Measurements from ENCODE around the gene STXBP6. TPM values are rescaled to one million over a fixed set of nuclear protein-coding genes. Genes with fewer than 3 reads are reported as not detected.

Gene STXBP6
- total and polyA plus RNA-seq, 2 of the 13 experiments (the other 11 are each of a cell fraction or from before 2014, with no cell fraction given), result 35.3 to 42.8 TPM

DNA sequence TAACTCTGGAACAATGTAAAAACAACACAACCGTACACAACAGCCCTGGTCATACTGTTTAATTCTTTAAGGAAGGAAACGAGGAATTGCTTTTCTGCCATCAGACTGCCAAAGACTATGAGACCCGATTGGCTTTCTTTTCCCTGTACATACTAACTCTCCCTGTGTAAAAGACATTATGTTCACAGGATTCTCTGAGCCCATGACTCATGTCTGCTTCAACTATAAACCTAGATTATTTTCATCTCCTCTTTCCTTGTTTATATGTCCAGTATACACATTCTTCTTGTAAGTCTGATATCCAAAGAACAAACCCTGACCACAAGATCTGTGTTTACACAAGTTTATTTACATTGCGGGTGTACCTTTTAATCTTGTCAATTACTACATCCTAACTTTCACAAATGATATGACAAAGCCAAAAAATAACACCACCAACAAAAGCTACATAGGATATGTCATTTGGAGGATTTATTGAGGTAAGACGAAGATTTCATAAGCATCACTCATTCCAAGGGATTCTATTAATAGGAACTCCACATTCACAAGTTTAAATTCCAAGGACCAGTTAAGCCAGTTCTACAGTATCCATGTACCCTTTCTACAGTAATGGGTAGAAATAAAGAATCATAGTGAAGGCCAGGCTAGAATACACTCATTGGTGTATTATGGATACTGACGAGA lies 67.3 kb downstream of the STXBP6 start (continued):
- TF ChIP-seq, protein P1, sequence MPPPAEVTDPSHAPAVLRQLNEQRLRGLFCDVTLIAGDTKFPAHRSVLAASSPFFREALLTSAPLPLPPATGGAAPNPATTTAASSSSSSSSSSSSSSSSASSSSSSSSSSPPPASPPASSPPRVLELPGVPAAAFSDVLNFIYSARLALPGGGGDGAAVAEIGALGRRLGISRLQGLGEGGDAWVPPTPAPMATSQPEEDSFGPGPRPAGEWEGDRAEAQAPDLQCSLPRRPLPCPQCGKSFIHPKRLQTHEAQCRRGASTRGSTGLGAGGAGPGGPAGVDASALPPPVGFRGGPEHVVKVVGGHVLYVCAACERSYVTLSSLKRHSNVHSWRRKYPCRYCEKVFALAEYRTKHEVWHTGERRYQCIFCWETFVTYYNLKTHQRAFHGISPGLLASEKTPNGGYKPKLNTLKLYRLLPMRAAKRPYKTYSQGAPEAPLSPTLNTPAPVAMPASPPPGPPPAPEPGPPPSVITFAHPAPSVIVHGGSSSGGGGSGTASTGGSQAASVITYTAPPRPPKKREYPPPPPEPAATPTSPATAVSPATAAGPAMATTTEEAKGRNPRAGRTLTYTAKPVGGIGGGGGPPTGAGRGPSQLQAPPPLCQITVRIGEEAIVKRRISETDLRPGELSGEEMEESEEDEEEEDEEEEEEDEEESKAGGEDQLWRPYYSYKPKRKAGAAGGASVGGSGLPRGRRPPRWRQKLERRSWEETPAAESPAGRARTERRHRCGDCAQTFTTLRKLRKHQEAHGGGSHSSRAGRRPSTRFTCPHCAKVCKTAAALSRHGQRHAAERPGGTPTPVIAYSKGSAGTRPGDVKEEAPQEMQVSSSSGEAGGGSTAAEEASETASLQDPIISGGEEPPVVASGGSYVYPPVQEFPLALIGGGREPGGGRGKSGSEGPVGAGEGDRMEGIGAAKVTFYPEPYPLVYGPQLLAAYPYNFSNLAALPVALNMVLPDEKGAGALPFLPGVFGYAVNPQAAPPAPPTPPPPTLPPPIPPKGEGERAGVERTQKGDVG (CRISPR knock-in tag; IDR thresholded peaks at IDR 0.05; ENCODE audit: borderline replicate concordance), result no peak
- TF ChIP-seq MBNL3 (CRISPR knock-in tag; conservative IDR thresholded peaks at IDR 0.05) (no peak), NKX3-1 (CRISPR knock-in tag; IDR thresholded peaks at IDR 0.05) (no peak), DMAP1 (CRISPR knock-in tag; IDR thresholded peaks at IDR 0.05) (0 out of 2 replicates have a peak, but pooled peaks have one; percentile 44), TRIM24 (CRISPR knock-in tag; IDR thresholded peaks at IDR 0.05) (no peak), ATF7-NPFF (CRISPR knock-in tag; IDR thresholded peaks at IDR 0.05; ENCODE audit: low read depth) (no peak), ZNF354B (CRISPR knock-in tag; IDR thresholded peaks at IDR 0.05) (no peak), ZNF570 (CRISPR knock-in tag; IDR thresholded peaks at IDR 0.05; ENCODE audit: borderline replicate concordance) (no peak), KLF12 (CRISPR knock-in tag; IDR thresholded peaks at IDR 0.05; ENCODE audit: borderline replicate concordance) (no peak), KLF11 (CRISPR knock-in tag; IDR thresholded peaks at IDR 0.05) (no peak), NFE2 (CRISPR knock-in tag; IDR thresholded peaks at IDR 0.05) (no peak), ZNF841 (CRISPR knock-in tag; IDR thresholded peaks at IDR 0.05; ENCODE audit: borderline replicate concordance) (no peak), PPARG (CRISPR knock-in tag; conservative IDR thresholded peaks at IDR 0.05) (0 out of 2 replicates have a peak, but pooled peaks have one; percentile 42), ZNF530 (CRISPR knock-in tag; IDR thresholded peaks at IDR 0.05; ENCODE audit: low read depth) (no peak), SIX4 (CRISPR knock-in tag; IDR thresholded peaks at IDR 0.05) (peak; percentile 59), ZNF260 (CRISPR knock-in tag; IDR thresholded peaks at IDR 0.05; ENCODE audit: borderline replicate concordance, low read depth) (no peak), ATRX (CRISPR knock-in tag; IDR thresholded peaks at IDR 0.05; ENCODE audit: borderline replicate concordance) (no peak)
- TF ChIP-seq, protein P2, sequence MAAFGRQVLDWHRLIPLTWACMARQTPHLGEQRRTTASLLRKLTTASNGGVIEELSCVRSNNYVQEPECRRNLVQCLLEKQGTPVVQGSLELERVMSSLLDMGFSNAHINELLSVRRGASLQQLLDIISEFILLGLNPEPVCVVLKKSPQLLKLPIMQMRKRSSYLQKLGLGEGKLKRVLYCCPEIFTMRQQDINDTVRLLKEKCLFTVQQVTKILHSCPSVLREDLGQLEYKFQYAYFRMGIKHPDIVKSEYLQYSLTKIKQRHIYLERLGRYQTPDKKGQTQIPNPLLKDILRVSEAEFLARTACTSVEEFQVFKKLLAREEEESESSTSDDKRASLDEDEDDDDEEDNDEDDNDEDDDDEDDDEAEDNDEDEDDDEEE (CRISPR knock-in tag; IDR thresholded peaks at IDR 0.05), result no peak
- TF ChIP-seq, protein P3, sequence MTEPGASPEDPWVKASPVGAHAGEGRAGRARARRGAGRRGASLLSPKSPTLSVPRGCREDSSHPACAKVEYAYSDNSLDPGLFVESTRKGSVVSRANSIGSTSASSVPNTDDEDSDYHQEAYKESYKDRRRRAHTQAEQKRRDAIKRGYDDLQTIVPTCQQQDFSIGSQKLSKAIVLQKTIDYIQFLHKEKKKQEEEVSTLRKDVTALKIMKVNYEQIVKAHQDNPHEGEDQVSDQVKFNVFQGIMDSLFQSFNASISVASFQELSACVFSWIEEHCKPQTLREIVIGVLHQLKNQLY (CRISPR knock-in tag; IDR thresholded peaks at IDR 0.05), result 0 out of 2 replicates have a peak, but pooled peaks have one; percentile 18
- TF ChIP-seq, protein P4, sequence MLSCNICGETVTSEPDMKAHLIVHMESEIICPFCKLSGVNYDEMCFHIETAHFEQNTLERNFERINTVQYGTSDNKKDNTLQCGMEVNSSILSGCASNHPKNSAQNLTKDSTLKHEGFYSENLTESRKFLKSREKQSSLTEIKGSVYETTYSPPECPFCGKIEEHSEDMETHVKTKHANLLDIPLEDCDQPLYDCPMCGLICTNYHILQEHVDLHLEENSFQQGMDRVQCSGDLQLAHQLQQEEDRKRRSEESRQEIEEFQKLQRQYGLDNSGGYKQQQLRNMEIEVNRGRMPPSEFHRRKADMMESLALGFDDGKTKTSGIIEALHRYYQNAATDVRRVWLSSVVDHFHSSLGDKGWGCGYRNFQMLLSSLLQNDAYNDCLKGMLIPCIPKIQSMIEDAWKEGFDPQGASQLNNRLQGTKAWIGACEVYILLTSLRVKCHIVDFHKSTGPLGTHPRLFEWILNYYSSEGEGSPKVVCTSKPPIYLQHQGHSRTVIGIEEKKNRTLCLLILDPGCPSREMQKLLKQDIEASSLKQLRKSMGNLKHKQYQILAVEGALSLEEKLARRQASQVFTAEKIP (CRISPR knock-in tag; IDR thresholded peaks at IDR 0.05; ENCODE audit: borderline replicate concordance), result no peak
- TF ChIP-seq, protein P5, sequence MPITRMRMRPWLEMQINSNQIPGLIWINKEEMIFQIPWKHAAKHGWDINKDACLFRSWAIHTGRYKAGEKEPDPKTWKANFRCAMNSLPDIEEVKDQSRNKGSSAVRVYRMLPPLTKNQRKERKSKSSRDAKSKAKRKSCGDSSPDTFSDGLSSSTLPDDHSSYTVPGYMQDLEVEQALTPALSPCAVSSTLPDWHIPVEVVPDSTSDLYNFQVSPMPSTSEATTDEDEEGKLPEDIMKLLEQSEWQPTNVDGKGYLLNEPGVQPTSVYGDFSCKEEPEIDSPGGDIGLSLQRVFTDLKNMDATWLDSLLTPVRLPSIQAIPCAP (CRISPR knock-in tag; IDR thresholded peaks at IDR 0.05; ENCODE audit: low read depth), result no peak
- TF ChIP-seq, protein P6, sequence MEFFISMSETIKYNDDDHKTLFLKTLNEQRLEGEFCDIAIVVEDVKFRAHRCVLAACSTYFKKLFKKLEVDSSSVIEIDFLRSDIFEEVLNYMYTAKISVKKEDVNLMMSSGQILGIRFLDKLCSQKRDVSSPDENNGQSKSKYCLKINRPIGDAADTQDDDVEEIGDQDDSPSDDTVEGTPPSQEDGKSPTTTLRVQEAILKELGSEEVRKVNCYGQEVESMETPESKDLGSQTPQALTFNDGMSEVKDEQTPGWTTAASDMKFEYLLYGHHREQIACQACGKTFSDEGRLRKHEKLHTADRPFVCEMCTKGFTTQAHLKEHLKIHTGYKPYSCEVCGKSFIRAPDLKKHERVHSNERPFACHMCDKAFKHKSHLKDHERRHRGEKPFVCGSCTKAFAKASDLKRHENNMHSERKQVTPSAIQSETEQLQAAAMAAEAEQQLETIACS (CRISPR knock-in tag; IDR thresholded peaks at IDR 0.05), result no peak

Data from HepG2 (cell line).